A549 (cell line): Measurements from ENCODE around the gene FBF1. TPM values are rescaled to one million over a fixed set of nuclear protein-coding genes. Genes with fewer than 3 reads are reported as not detected.

Source experiments
- ATAC-seq, 2 experiments: fragments of 200-7000 bp in 1 of 2; fragments of >200 bp in 1 of 2; cut with Nextera tagmentation in 1 of 2; cut with Tn5 transposase in 1 of 2; 3 replicates each; pipeline versions ENCODE4 v1.8.0 to v1.9.1; 2018 to 2020; ENCODE audit warnings: mild to moderate bottlenecking in 1 of 2, moderate library complexity in 1 of 2
- CTCF ChIA-PET: fragments of 300-600 bp; sonication (Branson Sonifier 250); formaldehyde crosslinking; extraction: SDS; loops from one replicate; lab custom pipeline; 2021; ENCODE audit warnings: antibody characterized with exemption, inconsistent platforms; lab: Yijun Ruan, JAX
- POLR2A ChIA-PET: fragments of 350-600 bp; formaldehyde crosslinking; extraction: SDS; loops from one replicate; lab custom pipeline; 2021; ENCODE audit warnings: antibody characterized with exemption, inconsistent platforms; lab: Yijun Ruan, JAX
- DNase-seq, 2 experiments: peaks; one replicate each; pipeline versions ENCODE4 v3.0.0 to v3.0.0-alpha.2; 2011 to 2016; ENCODE audit warnings: low read depth in 1 of 2, low spot score in 1 of 2
- FAIRE-seq: peaks from 2 replicates; lab custom pipeline; 2011; peaks lifted over from hg19 to GRCh38; lab: Jason Lieb, UNC
- H3K27ac ChIP-seq, 2 experiments: fragments of >200 bp; sonication (Bioruptor Twin); formaldehyde crosslinking; 3 replicates each; pipeline ENCODE4 v1.5.1; 2016 to 2017
- H3K4me1 ChIP-seq: fragments of >200 bp; sonication (Bioruptor Twin); formaldehyde crosslinking; 3 replicates; pipeline ENCODE4 v1.6.1; 2016
- H3K4me2 ChIP-seq: fragments of >200 bp; sonication (Bioruptor Twin); formaldehyde crosslinking; 3 replicates; pipeline ENCODE4 v1.6.1; 2016
- H3K4me3 ChIP-seq: fragments of >200 bp; sonication (Bioruptor Twin); formaldehyde crosslinking; 3 replicates; pipeline ENCODE4 v1.5.1; 2016
- H3K9me3 ChIP-seq: fragments of >200 bp; sonication (Bioruptor Twin); formaldehyde crosslinking; 3 replicates; pipeline ENCODE4 v1.6.1; 2016
- ATOH8 ChIP-seq: fragments of 250-450 bp; sonication (Bioruptor Pico); IDR thresholded peaks from 2 replicates; pipeline ENCODE4 v1.5.0; 2020; ENCODE audit warnings: low read depth, mild to moderate bottlenecking, moderate library complexity
- CBX2 ChIP-seq: fragments of 200-600 bp; sonication (generic); IDR thresholded peaks from 2 replicates; pipeline ENCODE4 v1.6.1; 2016; ENCODE audit warnings: low read depth, mild to moderate bottlenecking, borderline replicate concordance
- CHD4 ChIP-seq: fragments of 200-600 bp; sonication (generic); IDR thresholded peaks from 2 replicates; pipeline ENCODE4 v1.6.1; 2016; ENCODE audit warnings: antibody characterized with exemption, mild to moderate bottlenecking, borderline replicate concordance
- EP300 ChIP-seq, 2 experiments: fragments of >200 bp; sonication (Bioruptor Twin); formaldehyde crosslinking; IDR thresholded peaks; 2 replicates in 1 of 2; 3 replicates in 1 of 2; pipeline ENCODE4 v1.6.1; 2016 to 2017
- FOSL2 ChIP-seq, 2 experiments: fragments of 450-650 bp in 1 of 2; fragments of >200 bp in 1 of 2; sonication (Bioruptor Twin) in 1 of 2; formaldehyde crosslinking; IDR thresholded peaks; 2 replicates each; pipeline versions ENCODE4 v1.5.0 to v1.6.1; 2016 to 2020; ENCODE audit warnings: mild to moderate bottlenecking in 1 of 2, moderate library complexity in 1 of 2
- GATA3 ChIP-seq: IDR thresholded peaks from 2 replicates; pipeline ENCODE4 v1.6.1; 2012; ENCODE audit warnings: borderline replicate concordance
- HDAC2 ChIP-seq: fragments of 200-600 bp; sonication (generic); IDR thresholded peaks from 2 replicates; pipeline ENCODE4 v1.6.1; 2016
- HEYL ChIP-seq: fragments of 250-450 bp; sonication (Bioruptor Pico); IDR thresholded peaks from 2 replicates; pipeline ENCODE4 v1.8.0; 2021; ENCODE audit warnings: mild to moderate bottlenecking, moderate library complexity
- HOXB13 ChIP-seq: fragments of 250-450 bp; sonication (Bioruptor Pico); IDR thresholded peaks from 2 replicates; pipeline ENCODE4 v1.5.0; 2020; ENCODE audit warnings: low read depth, mild to moderate bottlenecking, moderate library complexity
- JUNB ChIP-seq: fragments of >200 bp; sonication (Bioruptor Twin); formaldehyde crosslinking; IDR thresholded peaks from 2 replicates; pipeline ENCODE4 v1.6.1; 2016
- MAZ ChIP-seq: fragments of 150-350 bp; IDR thresholded peaks from 2 replicates; pipeline ENCODE4 v1.6.1; 2014; ENCODE audit warnings: antibody characterized with exemption, low read depth, low read length, borderline replicate concordance
- NFE2L2 ChIP-seq: fragments of 150-350 bp; conservative IDR thresholded peaks from 2 replicates; pipeline ENCODE4 v1.6.1; 2014; ENCODE audit warnings: low read length
- NPAS2 ChIP-seq: fragments of 250-450 bp; sonication (Bioruptor Pico); IDR thresholded peaks from 2 replicates; pipeline ENCODE4 v1.8.0; 2022; ENCODE audit warnings: mild to moderate bottlenecking, moderate library complexity, borderline replicate concordance
- NR3C1 ChIP-seq: fragments of >200 bp; sonication (Bioruptor Twin); formaldehyde crosslinking; IDR thresholded peaks from 3 replicates; pipeline ENCODE4 v1.6.1; 2017
- POLR2AphosphoS2 ChIP-seq: conservative IDR thresholded peaks from 2 replicates; pipeline ENCODE4 v1.6.1; 2012; ENCODE audit warnings: low read length, improper control_type of control experiment, inconsistent platforms
- RAD21 ChIP-seq, 2 experiments: fragments of >200 bp in 1 of 2; sonication (Bioruptor Twin) in 1 of 2; formaldehyde crosslinking in 1 of 2; IDR thresholded peaks in 1 of 2; conservative IDR thresholded peaks in 1 of 2; 2 replicates in 1 of 2; 3 replicates in 1 of 2; pipeline ENCODE4 v1.6.1; 2012 to 2018; ENCODE audit warnings: inconsistent platforms in 1 of 2
- RCOR1 ChIP-seq: fragments of 150-350 bp; IDR thresholded peaks from 2 replicates; pipeline ENCODE4 v1.6.1; 2014; ENCODE audit warnings: antibody characterized with exemption, low read length, low read depth
- RFX5 ChIP-seq: fragments of 450-650 bp; IDR thresholded peaks from 2 replicates; pipeline ENCODE4 v1.7.1; 2014; ENCODE audit warnings: antibody characterized with exemption, mild to moderate bottlenecking, moderate library complexity
- ZC3H11A ChIP-seq: fragments of 450-650 bp; IDR thresholded peaks from 2 replicates; pipeline ENCODE4 v1.6.1; 2014; ENCODE audit warnings: antibody characterized with exemption, mild to moderate bottlenecking
- ZSCAN20 ChIP-seq: fragments of 250-450 bp; sonication (Bioruptor Pico); IDR thresholded peaks from 2 replicates; pipeline ENCODE4 v1.8.0; 2022; ENCODE audit warnings: mild to moderate bottlenecking, moderate library complexity
- WGBS: methylation state at CpG from one replicate; pipeline ENCODE4 v1.1.6; 2017; ENCODE audit errors: missing lambda C conversion rate; 5-methylcytosine and 5-hydroxymethylcytosine counted together
- polyA plus RNA-seq, 4 experiments: library from polyadenylated mRNA; depleted of rRNA in 3 of 4; stranded (reverse); fragments of >200 nt; fragmentation: RNase III in 1 of 4; extraction: RNeasy Plus Mini Kit Qiagen cat#74134 plus additional on column Dnase treatment in 1 of 4; gene quantifications; 2 replicates in 3 of 4; 3 replicates in 1 of 4; pipeline ENCODE4 v1.2.3, GENCODE V29; 2011 to 2017
- TF ChIP-seq, protein P1 (sequence below): fragments of 200-600 bp; sonication (generic); IDR thresholded peaks from 2 replicates; pipeline ENCODE4 v1.6.1; 2016; ENCODE audit warnings: antibody characterized with exemption, mild to moderate bottlenecking, moderate library complexity
- TF ChIP-seq, protein P2 (sequence below): IDR thresholded peaks from 2 replicates; pipeline ENCODE4 v1.6.1; 2012; ENCODE audit warnings: low read depth, borderline replicate concordance
- TF ChIP-seq, protein P3 (sequence below): fragments of >200 bp; sonication (Bioruptor Twin); formaldehyde crosslinking; IDR thresholded peaks from 2 replicates; pipeline ENCODE4 v1.6.1; 2016
- TF ChIP-seq, protein P4 (sequence below): IDR thresholded peaks from 2 replicates; pipeline ENCODE4 v1.6.1; 2012
- TF ChIP-seq, protein P5 (sequence below): IDR thresholded peaks from 2 replicates; pipeline ENCODE4 v1.6.1; 2012

Gene FBF1
- polyA plus RNA-seq, 2 of the 4 experiments (the other 2 are of a cell fraction): 8.5 to 17.8 TPM

DNA sequence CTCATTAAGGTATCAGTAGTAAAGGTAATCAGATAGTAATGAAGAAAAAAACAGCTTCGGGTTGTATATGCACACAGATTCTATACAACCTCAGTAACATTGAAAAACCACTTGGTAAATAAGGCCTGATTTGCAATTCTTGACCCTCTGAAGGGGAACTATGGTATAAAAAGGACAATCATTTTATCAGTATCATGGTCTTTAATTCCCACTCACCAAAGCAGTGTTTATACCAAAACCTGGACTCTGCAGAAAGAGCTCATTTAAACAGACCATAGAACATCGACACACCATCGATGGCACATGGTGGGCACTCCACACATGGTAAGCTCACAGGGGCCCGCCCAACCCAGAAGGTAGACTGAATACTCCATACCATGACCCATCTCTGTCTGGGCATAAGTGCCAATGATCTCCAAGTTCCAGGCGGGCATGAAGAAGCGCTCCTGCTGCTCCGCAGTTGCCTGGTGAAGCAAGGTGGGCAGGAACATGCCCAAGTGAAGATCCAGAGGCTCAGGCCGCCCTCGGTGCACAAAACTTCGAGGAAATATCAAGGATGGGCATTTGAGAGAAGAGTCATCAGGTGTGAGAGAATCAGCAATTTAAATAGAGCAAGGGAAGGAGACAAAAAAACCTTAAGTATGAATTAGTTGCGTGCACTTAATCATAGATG lies 19.1 kb upstream of the FBF1 start:
- Histone ChIP-seq H3K4me1 (peaks cover 17% of the 10 kb centered on the region; the same call in 2 of the 3 replicates), H3K4me3 (no peak overlapping the region), H3K4me2 (peak overlapping the region; percentile 24), H3K27ac (no peak overlapping the region), H3K9me3 (no peaks in the 10 kb centered on the region)
- peak; percentile 34 to 52; a peak in 4 of 6 replicates for ATAC-seq
- no peak for DNase-seq
- POLR2A ChIA-PET: no interaction called here
- no peak for TF ChIP-seq CHD4
- no peak for TF ChIP-seq FOSL2 (IDR thresholded peaks at IDR 0.05)
- TF ChIP-seq FOSL2 (CRISPR knock-in tag; IDR thresholded peaks at IDR 0.05): no peak
- TF ChIP-seq POLR2AphosphoS2: no peak
- TF ChIP-seq, protein P1, sequence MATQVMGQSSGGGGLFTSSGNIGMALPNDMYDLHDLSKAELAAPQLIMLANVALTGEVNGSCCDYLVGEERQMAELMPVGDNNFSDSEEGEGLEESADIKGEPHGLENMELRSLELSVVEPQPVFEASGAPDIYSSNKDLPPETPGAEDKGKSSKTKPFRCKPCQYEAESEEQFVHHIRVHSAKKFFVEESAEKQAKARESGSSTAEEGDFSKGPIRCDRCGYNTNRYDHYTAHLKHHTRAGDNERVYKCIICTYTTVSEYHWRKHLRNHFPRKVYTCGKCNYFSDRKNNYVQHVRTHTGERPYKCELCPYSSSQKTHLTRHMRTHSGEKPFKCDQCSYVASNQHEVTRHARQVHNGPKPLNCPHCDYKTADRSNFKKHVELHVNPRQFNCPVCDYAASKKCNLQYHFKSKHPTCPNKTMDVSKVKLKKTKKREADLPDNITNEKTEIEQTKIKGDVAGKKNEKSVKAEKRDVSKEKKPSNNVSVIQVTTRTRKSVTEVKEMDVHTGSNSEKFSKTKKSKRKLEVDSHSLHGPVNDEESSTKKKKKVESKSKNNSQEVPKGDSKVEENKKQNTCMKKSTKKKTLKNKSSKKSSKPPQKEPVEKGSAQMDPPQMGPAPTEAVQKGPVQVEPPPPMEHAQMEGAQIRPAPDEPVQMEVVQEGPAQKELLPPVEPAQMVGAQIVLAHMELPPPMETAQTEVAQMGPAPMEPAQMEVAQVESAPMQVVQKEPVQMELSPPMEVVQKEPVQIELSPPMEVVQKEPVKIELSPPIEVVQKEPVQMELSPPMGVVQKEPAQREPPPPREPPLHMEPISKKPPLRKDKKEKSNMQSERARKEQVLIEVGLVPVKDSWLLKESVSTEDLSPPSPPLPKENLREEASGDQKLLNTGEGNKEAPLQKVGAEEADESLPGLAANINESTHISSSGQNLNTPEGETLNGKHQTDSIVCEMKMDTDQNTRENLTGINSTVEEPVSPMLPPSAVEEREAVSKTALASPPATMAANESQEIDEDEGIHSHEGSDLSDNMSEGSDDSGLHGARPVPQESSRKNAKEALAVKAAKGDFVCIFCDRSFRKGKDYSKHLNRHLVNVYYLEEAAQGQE: no peak
- no peak for TF ChIP-seq ZSCAN20 (CRISPR knock-in tag)
- no peak for TF ChIP-seq NR3C1
- TF ChIP-seq ZC3H11A: no peak
- TF ChIP-seq, protein P2, sequence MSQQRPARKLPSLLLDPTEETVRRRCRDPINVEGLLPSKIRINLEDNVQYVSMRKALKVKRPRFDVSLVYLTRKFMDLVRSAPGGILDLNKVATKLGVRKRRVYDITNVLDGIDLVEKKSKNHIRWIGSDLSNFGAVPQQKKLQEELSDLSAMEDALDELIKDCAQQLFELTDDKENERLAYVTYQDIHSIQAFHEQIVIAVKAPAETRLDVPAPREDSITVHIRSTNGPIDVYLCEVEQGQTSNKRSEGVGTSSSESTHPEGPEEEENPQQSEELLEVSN: no peak
- TF ChIP-seq RAD21 (conservative IDR thresholded peaks at IDR 0.05 in 1 of 2, IDR thresholded peaks at IDR 0.05 in 1 of 2): no peak
- no peak for TF ChIP-seq RCOR1
- no peak for TF ChIP-seq JUNB
- TF ChIP-seq HEYL (CRISPR knock-in tag): no peak
- TF ChIP-seq HOXB13 (CRISPR knock-in tag): no peak
- TF ChIP-seq ATOH8 (CRISPR knock-in tag): no peak
- TF ChIP-seq GATA3: no peak
- TF ChIP-seq, protein P3, sequence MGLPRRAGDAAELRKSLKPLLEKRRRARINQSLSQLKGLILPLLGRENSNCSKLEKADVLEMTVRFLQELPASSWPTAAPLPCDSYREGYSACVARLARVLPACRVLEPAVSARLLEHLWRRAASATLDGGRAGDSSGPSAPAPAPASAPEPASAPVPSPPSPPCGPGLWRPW: no peak
- TF ChIP-seq, protein P4, sequence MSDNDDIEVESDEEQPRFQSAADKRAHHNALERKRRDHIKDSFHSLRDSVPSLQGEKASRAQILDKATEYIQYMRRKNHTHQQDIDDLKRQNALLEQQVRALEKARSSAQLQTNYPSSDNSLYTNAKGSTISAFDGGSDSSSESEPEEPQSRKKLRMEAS: no peak
- TF ChIP-seq NPAS2 (CRISPR knock-in tag): no peak
- no peak for FAIRE-seq
- 85% methylated on average over 11 of the region's 11 CpGs for WGBS
- CTCF ChIA-PET: interaction anchor here (0.7 to 3.4 kb wide), 14 partner anchors 9 to 320 kb away, joined by 3 to 17 read pairs (median 4); partner anchors contain the start of genes ACOX1 and CDK3

DNA sequence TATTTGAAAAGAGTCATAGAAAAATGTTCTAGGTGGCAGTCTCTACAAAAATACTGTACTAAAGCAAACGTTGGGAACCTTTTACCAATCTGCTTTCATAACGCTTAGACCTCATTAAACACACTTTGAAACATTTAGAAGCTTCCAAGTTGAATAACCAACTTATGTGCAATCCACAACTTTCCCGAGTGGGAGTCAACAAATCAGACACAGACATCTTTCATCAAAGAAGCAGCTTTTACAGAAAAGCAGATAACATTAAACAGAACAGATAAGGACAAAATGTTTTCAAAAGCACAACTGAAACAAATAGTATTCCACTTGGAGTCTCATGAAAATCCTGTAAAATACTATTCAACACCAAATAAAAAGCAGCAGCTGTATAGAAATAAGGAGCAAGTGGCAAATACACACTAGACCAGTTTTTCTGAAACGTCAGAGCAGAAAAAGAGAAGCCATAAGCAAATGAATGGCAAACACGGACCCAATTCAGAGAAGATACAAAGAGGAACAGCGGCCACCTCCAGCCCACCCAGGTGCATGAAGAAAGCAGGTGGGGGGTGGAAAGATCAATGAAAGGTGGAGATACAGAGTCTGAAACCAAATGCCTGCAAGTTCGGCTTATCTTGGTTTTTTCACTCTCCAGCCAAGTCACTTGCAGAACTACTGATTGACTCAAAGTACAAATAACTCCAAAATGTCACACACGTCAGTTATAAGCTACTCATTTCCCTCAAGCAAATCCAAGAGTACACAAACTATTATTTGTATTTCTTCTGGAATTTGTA lies 18.4 kb upstream of the FBF1 start:
- Histone ChIP-seq H3K4me2 (peak overlapping the region; percentile 24), H3K4me3 (no peak overlapping the region), H3K27ac (no peak overlapping the region), H3K9me3 (no peaks in the 10 kb centered on the region), H3K4me1 (peaks cover 17% of the 10 kb centered on the region; the same call in 2 of the 3 replicates)
- POLR2A ChIA-PET: no interaction called here
- ATAC-seq: no peak; a peak in 1 of 6 replicates
- peak; percentile 13 for FAIRE-seq
- TF ChIP-seq RFX5 (no peak), MAZ (no peak), EP300 (IDR thresholded peaks at IDR 0.05) (no peak), HEYL (CRISPR knock-in tag) (no peak), RCOR1 (no peak), HOXB13 (CRISPR knock-in tag) (no peak), POLR2AphosphoS2 (no peak), HDAC2 (no peak), CBX2 (no peak), NFE2L2 (no peak), ZC3H11A (no peak)
- TF ChIP-seq, protein P5, sequence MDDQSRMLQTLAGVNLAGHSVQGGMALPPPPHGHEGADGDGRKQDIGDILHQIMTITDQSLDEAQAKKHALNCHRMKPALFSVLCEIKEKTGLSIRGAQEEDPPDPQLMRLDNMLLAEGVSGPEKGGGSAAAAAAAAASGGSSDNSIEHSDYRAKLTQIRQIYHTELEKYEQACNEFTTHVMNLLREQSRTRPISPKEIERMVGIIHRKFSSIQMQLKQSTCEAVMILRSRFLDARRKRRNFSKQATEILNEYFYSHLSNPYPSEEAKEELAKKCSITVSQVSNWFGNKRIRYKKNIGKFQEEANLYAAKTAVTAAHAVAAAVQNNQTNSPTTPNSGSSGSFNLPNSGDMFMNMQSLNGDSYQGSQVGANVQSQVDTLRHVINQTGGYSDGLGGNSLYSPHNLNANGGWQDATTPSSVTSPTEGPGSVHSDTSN: no peak
- TF ChIP-seq, protein P2: no peak
- TF ChIP-seq, protein P3: no peak
- no peak for DNase-seq
- WGBS: 50% methylated on average over 8 of the region's 8 CpGs
- CTCF ChIA-PET: interaction anchor here (0.7 to 3.0 kb wide), 9 partner anchors 10 to 320 kb away, joined by 3 to 7 read pairs (median 4); partner anchors contain the start of genes ACOX1 and CDK3
